HEK293T (cell line): ENCODE data around the gene IL6.

ENCODE experiments used
- BHLHE40 ChIP-seq: fragments of 450-650 bp; IDR thresholded peaks from 2 replicates; pipeline ENCODE4 v1.6.1; 2016; ENCODE audit warnings: mild to moderate bottlenecking, moderate library complexity, borderline replicate concordance
- ELF4 ChIP-seq: fragments of 450-650 bp; IDR thresholded peaks from 2 replicates; pipeline ENCODE4 v1.6.1; 2017; ENCODE audit warnings: antibody characterized with exemption
- FOXA1 ChIP-seq: fragments of 450-650 bp; IDR thresholded peaks from 2 replicates; pipeline ENCODE4 v1.6.1; 2016; ENCODE audit warnings: mild to moderate bottlenecking
- FOXK2 ChIP-seq: fragments of 450-650 bp; IDR thresholded peaks from 2 replicates; pipeline ENCODE4 v1.6.1; 2016; ENCODE audit warnings: mild to moderate bottlenecking
- HDGF ChIP-seq: fragments of 450-650 bp; IDR thresholded peaks from 2 replicates; pipeline ENCODE4 v1.6.1; 2017; ENCODE audit warnings: antibody characterized with exemption, borderline replicate concordance
- NFRKB ChIP-seq: fragments of 450-650 bp; IDR thresholded peaks from 2 replicates; pipeline ENCODE4 v1.6.1; 2016; ENCODE audit warnings: mild to moderate bottlenecking, moderate library complexity
- SP1 ChIP-seq: fragments of 450-650 bp; IDR thresholded peaks from 2 replicates; pipeline ENCODE4 v1.6.1; 2017
- SUZ12 ChIP-seq: fragments of 450-650 bp; IDR thresholded peaks from 2 replicates; pipeline ENCODE4 v1.6.1; 2016; ENCODE audit warnings: mild to moderate bottlenecking
- TARDBP ChIP-seq: fragments of 450-650 bp; IDR thresholded peaks from 2 replicates; pipeline ENCODE4 v1.6.1; 2016
- ZNF384 ChIP-seq: fragments of 450-650 bp; IDR thresholded peaks from 2 replicates; pipeline ENCODE4 v1.6.1; 2016

GRCh38 chr7:22709857-22710256, 17.1 kb upstream of the IL6 start:
- TF ChIP-seq FOXK2 (no peak), TARDBP (no peak), BHLHE40 (no peak), NFRKB (no peak), SUZ12 (no peak), FOXA1 (no peak), HDGF (no peak), SP1 (no peak), ZNF384 (no peak), ELF4 (no peak)
